ENCODE results near the gene FNDC5.

- TF ChIP-seq MYC (IDR thresholded peaks at IDR 0.05; ENCODE audit: borderline replicate concordance, low read length), result no peak
- TF ChIP-seq, protein P1, sequence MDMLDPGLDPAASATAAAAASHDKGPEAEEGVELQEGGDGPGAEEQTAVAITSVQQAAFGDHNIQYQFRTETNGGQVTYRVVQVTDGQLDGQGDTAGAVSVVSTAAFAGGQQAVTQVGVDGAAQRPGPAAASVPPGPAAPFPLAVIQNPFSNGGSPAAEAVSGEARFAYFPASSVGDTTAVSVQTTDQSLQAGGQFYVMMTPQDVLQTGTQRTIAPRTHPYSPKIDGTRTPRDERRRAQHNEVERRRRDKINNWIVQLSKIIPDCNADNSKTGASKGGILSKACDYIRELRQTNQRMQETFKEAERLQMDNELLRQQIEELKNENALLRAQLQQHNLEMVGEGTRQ (IDR thresholded peaks at IDR 0.05), result no peak
- TF ChIP-seq, protein P2, sequence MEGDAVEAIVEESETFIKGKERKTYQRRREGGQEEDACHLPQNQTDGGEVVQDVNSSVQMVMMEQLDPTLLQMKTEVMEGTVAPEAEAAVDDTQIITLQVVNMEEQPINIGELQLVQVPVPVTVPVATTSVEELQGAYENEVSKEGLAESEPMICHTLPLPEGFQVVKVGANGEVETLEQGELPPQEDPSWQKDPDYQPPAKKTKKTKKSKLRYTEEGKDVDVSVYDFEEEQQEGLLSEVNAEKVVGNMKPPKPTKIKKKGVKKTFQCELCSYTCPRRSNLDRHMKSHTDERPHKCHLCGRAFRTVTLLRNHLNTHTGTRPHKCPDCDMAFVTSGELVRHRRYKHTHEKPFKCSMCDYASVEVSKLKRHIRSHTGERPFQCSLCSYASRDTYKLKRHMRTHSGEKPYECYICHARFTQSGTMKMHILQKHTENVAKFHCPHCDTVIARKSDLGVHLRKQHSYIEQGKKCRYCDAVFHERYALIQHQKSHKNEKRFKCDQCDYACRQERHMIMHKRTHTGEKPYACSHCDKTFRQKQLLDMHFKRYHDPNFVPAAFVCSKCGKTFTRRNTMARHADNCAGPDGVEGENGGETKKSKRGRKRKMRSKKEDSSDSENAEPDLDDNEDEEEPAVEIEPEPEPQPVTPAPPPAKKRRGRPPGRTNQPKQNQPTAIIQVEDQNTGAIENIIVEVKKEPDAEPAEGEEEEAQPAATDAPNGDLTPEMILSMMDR (IDR thresholded peaks at IDR 0.05), result no peak
These were observed 20.0 kb upstream of the FNDC5 start for GRCh38 chr1:32890516-32891240.
